PC-9 (cell line): ENCODE data around the gene TERT. TPM values are rescaled to one million over a fixed set of nuclear protein-coding genes. Genes with fewer than 3 reads are reported as not detected.

Experiments
- BruUV-seq: library from RNA; stranded (reverse); fragments of 400-500 nt; replicated peaks from 2 replicates; lab custom pipeline; 2021; lab: Mats Ljungman, UMichigan
- CTCF ChIA-PET: fragments of 300-600 bp; sonication (Branson Sonifier 250); formaldehyde crosslinking; loops from one replicate; lab custom pipeline; 2022; ENCODE audit warnings: antibody characterized with exemption; lab: Charles Lee
- POLR2A ChIA-PET: fragments of 300-600 bp; sonication (Branson Sonifier 250); formaldehyde crosslinking; loops from one replicate; lab custom pipeline; 2022; ENCODE audit warnings: antibody characterized with exemption; ENCODE audit not compliant: unreplicated experiment; lab: Charles Lee
- DNase-seq, 2 experiments: peaks; one replicate each; pipeline versions ENCODE4 v3.0.0 to v3.0.0-alpha.2; 2015 to 2022; ENCODE audit warnings: mixed read lengths in 1 of 2
- H2AFZ ChIP-seq: fragments of 200-600 bp; sonication (generic); 2 replicates; pipeline ENCODE4 v1.8.1; 2017; ENCODE audit warnings: antibody characterized with exemption
- H3F3A ChIP-seq: fragments of 200-600 bp; sonication (generic); 2 replicates; pipeline ENCODE4 v1.8.1; 2017; ENCODE audit warnings: antibody characterized with exemption, mild to moderate bottlenecking, low read depth; ENCODE audit not compliant: insufficient read depth
- H3K27ac ChIP-seq: fragments of 200-600 bp; sonication (generic); 2 replicates; pipeline ENCODE4 v1.6.1; 2016; ENCODE audit warnings: mixed run types
- H3K27me3 ChIP-seq: fragments of 200-600 bp; sonication (generic); 2 replicates; pipeline ENCODE4 v1.6.1; 2016; ENCODE audit warnings: low read depth, mixed run types; ENCODE audit not compliant: insufficient read depth
- H3K36me3 ChIP-seq: fragments of 200-600 bp; sonication (generic); 2 replicates; pipeline ENCODE4 v1.6.1; 2016; ENCODE audit warnings: low read depth, mixed run types
- H3K4me1 ChIP-seq: fragments of 200-600 bp; sonication (generic); replicated peaks from 2 replicates; pipeline ENCODE4 v1.6.1; 2016; ENCODE audit warnings: mixed run types; ENCODE audit not compliant: insufficient read depth
- H3K4me2 ChIP-seq: fragments of 200-600 bp; sonication (generic); 2 replicates; pipeline ENCODE4 v1.6.1; 2017; ENCODE audit warnings: mixed run types
- H3K4me3 ChIP-seq: fragments of 200-600 bp; sonication (generic); 2 replicates; pipeline ENCODE4 v1.6.1; 2016; ENCODE audit warnings: mixed run types
- H3K79me2 ChIP-seq: fragments of 200-600 bp; sonication (generic); 2 replicates; pipeline ENCODE4 v1.6.1; 2017; ENCODE audit warnings: low read depth, mixed run types
- H3K9me2 ChIP-seq: fragments of 200-600 bp; sonication (generic); 2 replicates; pipeline ENCODE4 v1.8.1; 2017; ENCODE audit warnings: mild to moderate bottlenecking; ENCODE audit not compliant: insufficient read depth
- H3K9me3 ChIP-seq: fragments of 200-600 bp; sonication (generic); 2 replicates; pipeline ENCODE4 v1.8.1; 2016; ENCODE audit warnings: low read depth; ENCODE audit not compliant: insufficient read depth
- H4K20me1 ChIP-seq: fragments of 200-600 bp; sonication (generic); 2 replicates; pipeline ENCODE4 v1.8.1; 2017; ENCODE audit not compliant: insufficient read depth
- EZH2 ChIP-seq: fragments of 200-600 bp; sonication (generic); IDR thresholded peaks from 2 replicates; pipeline ENCODE4 v1.8.0; 2017; ENCODE audit warnings: antibody characterized with exemption, low read depth
- intact Hi-C: fragments of 100-400 bp; cut with micrococcal nuclease; formaldehyde crosslinking; loops from one replicate; pipeline ENCODE4 v1.10.0; 2022; ENCODE audit not compliant: unreplicated experiment
- total RNA-seq: library from RNA; stranded (reverse); gene quantifications from 2 replicates; pipeline ENCODE4 v1.2.3, GENCODE V29; 2021
- TF ChIP-seq, protein P1 (sequence below): fragments of 200-600 bp; sonication (generic); conservative IDR thresholded peaks from 2 replicates; pipeline ENCODE4 v1.6.1; 2017; ENCODE audit warnings: mixed run types, antibody characterized with exemption, mild to moderate bottlenecking, moderate library complexity

TERT gene
- total RNA-seq, 1 experiment from 2014 or later, result 0.74 TPM

DNA sequence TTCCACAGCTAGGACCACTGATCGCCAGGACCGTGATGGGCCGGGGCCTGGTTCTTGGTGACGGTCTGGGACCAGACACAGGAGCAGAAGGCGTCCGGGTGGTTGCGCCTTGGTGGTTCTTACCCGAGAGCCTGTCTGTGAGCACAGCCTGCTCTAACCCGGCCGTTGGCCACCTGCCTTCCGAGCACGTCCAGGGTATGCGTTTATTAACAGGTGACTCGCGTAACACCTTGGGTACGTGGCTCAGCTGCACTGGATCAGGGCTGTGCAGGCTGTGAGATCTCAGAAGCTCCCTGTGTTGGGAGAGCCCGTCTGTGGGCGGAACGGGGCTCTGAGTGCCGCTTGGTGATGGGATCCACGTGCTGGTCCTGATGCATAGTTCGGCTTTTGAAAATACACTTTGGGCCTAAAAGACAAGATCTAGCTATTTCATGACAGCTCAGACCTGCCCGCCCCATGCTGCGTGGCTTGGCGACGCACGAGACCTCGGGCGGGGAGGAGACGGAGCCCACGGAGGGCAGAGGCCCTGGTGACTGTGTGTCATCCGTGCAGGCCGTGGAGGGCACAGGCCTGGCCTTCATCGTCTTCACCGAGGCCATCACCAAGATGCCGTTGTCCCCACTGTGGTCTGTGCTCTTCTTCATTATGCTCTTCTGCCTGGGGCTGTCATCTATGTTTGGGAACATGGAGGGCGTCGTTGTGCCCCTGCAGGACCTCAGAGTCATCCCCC, 76.4 kb downstream of the TERT start:
- H3K27me3 ChIP-seq, result peaks cover 93% of the 10 kb centered on the region
- peaks cover 5% of the 10 kb centered on the region; the same call in 1 of the 2 replicates for H3K9me3 ChIP-seq
- peaks cover 10% of the 10 kb centered on the region for H3F3A ChIP-seq

DNA sequence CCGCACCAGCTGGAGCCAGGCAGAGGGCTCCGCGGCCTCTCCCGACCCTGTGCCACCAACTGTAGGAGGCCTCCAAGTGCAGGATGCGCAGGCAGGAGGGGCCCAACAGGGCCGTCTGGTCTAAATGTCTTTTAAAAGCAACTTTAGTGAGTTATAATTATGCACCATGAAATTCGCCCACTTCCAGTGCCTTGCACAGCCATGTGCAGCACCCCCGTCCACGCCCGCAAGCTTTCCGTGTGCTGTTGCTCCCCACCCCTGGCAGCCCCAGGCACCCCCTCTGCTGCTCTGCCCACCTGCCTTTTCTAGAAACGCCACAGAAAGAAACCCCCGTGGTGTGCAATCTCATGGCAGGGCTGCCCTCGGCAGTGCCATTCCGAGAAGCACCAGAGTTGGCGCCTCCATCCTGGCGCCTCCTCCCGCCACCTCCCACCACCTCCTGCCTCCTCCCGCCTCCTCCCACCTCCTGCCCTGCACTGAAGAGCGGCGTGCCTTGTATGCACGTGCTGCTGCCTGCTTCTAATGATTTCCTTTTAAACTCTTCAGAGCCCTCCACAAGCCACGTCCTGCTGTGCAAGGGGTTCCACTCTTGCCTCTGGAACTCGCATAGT, 77.2 kb downstream of the TERT start:
- DNase-seq, result no peak
- Histone ChIP-seq H3F3A (peaks cover 10% of the 10 kb centered on the region), H4K20me1 (no peaks in the 10 kb centered on the region; the same call in 1 of the 2 replicates), H3K27ac (no peak overlapping the region), H2AFZ (no peak overlapping the region), H3K4me3 (no peak overlapping the region), H3K36me3 (no peaks in the 10 kb centered on the region), H3K4me2 (no peak overlapping the region), H3K4me1 (no peaks in the 10 kb centered on the region), H3K9me2 (no peaks in the 10 kb centered on the region), H3K9me3 (peaks cover 5% of the 10 kb centered on the region; the same call in 1 of the 2 replicates), H3K79me2 (no peaks in the 10 kb centered on the region), H3K27me3 (peaks cover 85% of the 10 kb centered on the region)
- no peak for TF ChIP-seq EZH2
- TF ChIP-seq, protein P1, sequence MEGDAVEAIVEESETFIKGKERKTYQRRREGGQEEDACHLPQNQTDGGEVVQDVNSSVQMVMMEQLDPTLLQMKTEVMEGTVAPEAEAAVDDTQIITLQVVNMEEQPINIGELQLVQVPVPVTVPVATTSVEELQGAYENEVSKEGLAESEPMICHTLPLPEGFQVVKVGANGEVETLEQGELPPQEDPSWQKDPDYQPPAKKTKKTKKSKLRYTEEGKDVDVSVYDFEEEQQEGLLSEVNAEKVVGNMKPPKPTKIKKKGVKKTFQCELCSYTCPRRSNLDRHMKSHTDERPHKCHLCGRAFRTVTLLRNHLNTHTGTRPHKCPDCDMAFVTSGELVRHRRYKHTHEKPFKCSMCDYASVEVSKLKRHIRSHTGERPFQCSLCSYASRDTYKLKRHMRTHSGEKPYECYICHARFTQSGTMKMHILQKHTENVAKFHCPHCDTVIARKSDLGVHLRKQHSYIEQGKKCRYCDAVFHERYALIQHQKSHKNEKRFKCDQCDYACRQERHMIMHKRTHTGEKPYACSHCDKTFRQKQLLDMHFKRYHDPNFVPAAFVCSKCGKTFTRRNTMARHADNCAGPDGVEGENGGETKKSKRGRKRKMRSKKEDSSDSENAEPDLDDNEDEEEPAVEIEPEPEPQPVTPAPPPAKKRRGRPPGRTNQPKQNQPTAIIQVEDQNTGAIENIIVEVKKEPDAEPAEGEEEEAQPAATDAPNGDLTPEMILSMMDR, result no peak
- intact Hi-C loops, result no loop called here
- no TSS peak for BruUV-seq
- POLR2A ChIA-PET, result no interaction called here
- CTCF ChIA-PET, result no interaction called here

More for the DNA sequence above, 76.4 kb downstream of the TERT start:
- ChIA-PET POLR2A (no interaction called here), CTCF (no interaction called here)
- TF ChIP-seq, protein P1, result no peak
- TF ChIP-seq EZH2, result no peak
- H3K79me2 ChIP-seq, result no peaks in the 10 kb centered on the region
- no TSS peak for BruUV-seq
- H3K36me3 ChIP-seq, result no peaks in the 10 kb centered on the region
- H4K20me1 ChIP-seq, result no peaks in the 10 kb centered on the region; the same call in 1 of the 2 replicates
- no peak overlapping the region for H2AFZ ChIP-seq
- no peak overlapping the region for H3K4me3 ChIP-seq
- intact Hi-C loops, result no loop called here
- H3K9me2 ChIP-seq, result no peaks in the 10 kb centered on the region
- no peak overlapping the region for H3K27ac ChIP-seq
- H3K4me2 ChIP-seq, result no peak overlapping the region
- H3K4me1 ChIP-seq, result no peaks in the 10 kb centered on the region
- no peak for DNase-seq

DNA sequence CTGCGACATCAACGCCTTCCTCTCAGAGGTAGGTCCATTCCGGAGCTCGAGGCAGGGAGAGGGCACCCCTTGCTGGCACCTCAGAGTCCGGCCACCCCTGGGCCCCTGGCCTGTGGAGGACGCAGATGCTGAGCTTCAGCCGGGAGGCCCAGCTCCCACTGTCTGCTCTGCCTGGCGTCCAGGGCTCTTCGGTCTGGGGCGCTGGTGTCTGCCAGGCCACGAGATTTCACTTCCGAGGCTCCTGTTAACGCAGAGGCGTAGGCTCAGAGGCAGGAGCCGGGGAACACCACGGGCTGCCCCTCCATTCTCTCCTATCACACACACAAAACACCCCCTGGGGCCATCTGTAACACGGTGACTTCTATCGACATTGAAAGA, 78.0 kb downstream of the TERT start:
- Histone ChIP-seq H2AFZ (no peak overlapping the region), H3F3A (peaks cover 3% of the 10 kb centered on the region), H3K4me2 (no peak overlapping the region), H3K9me2 (no peaks in the 10 kb centered on the region), H3K79me2 (no peaks in the 10 kb centered on the region), H3K27ac (no peak overlapping the region), H3K9me3 (peaks cover 1% of the 10 kb centered on the region; the same call in 1 of the 2 replicates), H3K27me3 (peaks cover 79% of the 10 kb centered on the region), H3K4me3 (no peak overlapping the region), H3K36me3 (no peaks in the 10 kb centered on the region), H4K20me1 (no peaks in the 10 kb centered on the region; the same call in 1 of the 2 replicates), H3K4me1 (no peaks in the 10 kb centered on the region)
- no TSS peak for BruUV-seq
- DNase-seq, result no peak
- ChIA-PET CTCF (no interaction called here), POLR2A (no interaction called here)
- intact Hi-C loops, result no loop called here
- TF ChIP-seq EZH2, result no peak
- TF ChIP-seq, protein P1, result no peak
